T47D (cell line): ENCODE results near the gene GRK5.

Experiments
- DNase-seq, 2 experiments: peaks; one replicate each; pipeline versions ENCODE4 v3.0.0 to v3.0.0-alpha.2; 2011 to 2012; ENCODE audit warnings: low read depth in 1 of 2, low spot score in 1 of 2
- JUND ChIP-seq: IDR thresholded peaks from 2 replicates; pipeline ENCODE4 v1.6.1; 2012; ENCODE audit warnings: low read depth
- in situ Hi-C: cut with HindIII; loops from 2 replicates; pipeline ENCODE4 v1.10.0; 2016; ENCODE audit warnings: low sequenced_read_pairs, low pct_unique_long_range_greater_than_20kb

The GRK5 gene

GRCh38 chr10:119470920-119471702, 263.7 kb downstream of the GRK5 start:
- no peak for TF ChIP-seq JUND
- in situ Hi-C loops: no loop called here
- no peak for DNase-seq

- in situ Hi-C loops: no loop called here
- TF ChIP-seq JUND: no peak
- no peak for DNase-seq
Measured at GRCh38 chr10:119473771-119474170, 266.4 kb downstream of the GRK5 start.

GRCh38 chr10:119474606-119475005, 267.2 kb downstream of the GRK5 start:
- no peak for DNase-seq
- in situ Hi-C loops: no loop called here
- no peak for TF ChIP-seq JUND

GRCh38 chr10:119477444-119477843, 270.1 kb downstream of the GRK5 start:
- no peak for DNase-seq
- in situ Hi-C loops: no loop called here
- no peak for TF ChIP-seq JUND

GRCh38 chr10:119478111-119478802, 270.9 kb downstream of the GRK5 start:
- TF ChIP-seq JUND: no peak
- DNase-seq: no peak
- in situ Hi-C loops: no loop called here

- in situ Hi-C loops: no loop called here
- no peak for DNase-seq
- TF ChIP-seq JUND: no peak
Measured at GRCh38 chr10:119478811-119479341, 271.5 kb downstream of the GRK5 start.

- DNase-seq: no peak
- in situ Hi-C loops: no loop called here
Measured at GRCh38 chr10:119479532-119479931, 272.2 kb downstream of the GRK5 start.

GRCh38 chr10:119480667-119481066, 273.3 kb downstream of the GRK5 start:
- in situ Hi-C loops: no loop called here
- no peak for TF ChIP-seq JUND
- DNase-seq: no peak

More at GRCh38 chr10:119479532-119479931, 272.2 kb downstream of the GRK5 start:
- no peak for TF ChIP-seq JUND

- no peak for TF ChIP-seq JUND
- in situ Hi-C loops: no loop called here
- no peak for DNase-seq
Measured at GRCh38 chr10:119481781-119482426, 274.5 kb downstream of the GRK5 start.

- in situ Hi-C loops: no loop called here
- DNase-seq: no peak
- TF ChIP-seq JUND: no peak
Measured at GRCh38 chr10:119483001-119483400, 275.6 kb downstream of the GRK5 start.

- no peak for DNase-seq
- no peak for TF ChIP-seq JUND
- in situ Hi-C loops: no loop called here
Measured at GRCh38 chr10:119483839-119484238, 276.5 kb downstream of the GRK5 start.

GRCh38 chr10:119488675-119489074, 281.3 kb downstream of the GRK5 start:
- in situ Hi-C loops: no loop called here
- TF ChIP-seq JUND: no peak

GRCh38 chr10:119489991-119490326, 282.6 kb downstream of the GRK5 start:
- in situ Hi-C loops: no loop called here
- DNase-seq: no peak
- no peak for TF ChIP-seq JUND

More at GRCh38 chr10:119488675-119489074, 281.3 kb downstream of the GRK5 start:
- DNase-seq: no peak
